Activated naive CD4-positive, alpha-beta T cell treated with anti-CD3 and anti-CD28 coated beads for 36 hours (primary cell): ENCODE data around the gene ASGR1. TPM values are rescaled to one million over a fixed set of nuclear protein-coding genes. Genes with fewer than 3 reads are reported as not detected.

Source experiments
- CTCF ChIA-PET: fragments of 350-600 bp; sonication (Branson Sonifier 250); formaldehyde crosslinking; loops from one replicate; lab custom pipeline; 2021; ENCODE audit warnings: antibody characterized with exemption; lab: Charles Lee
- DNase-seq: peaks from one replicate; pipeline ENCODE4 v3.0.0-alpha.2; 2020
- H3K27ac Mint-ChIP-seq: one replicate; pipeline ENCODE4 v1.8.0; 2021; ENCODE audit warnings: mild to moderate bottlenecking, mixed read lengths
- H3K27me3 Mint-ChIP-seq: one replicate; pipeline ENCODE4 v1.8.0; 2021; ENCODE audit warnings: low read depth, mixed read lengths
- H3K36me3 Mint-ChIP-seq: one replicate; pipeline ENCODE4 v1.8.0; 2021; ENCODE audit warnings: low read depth, mixed read lengths
- H3K4me1 Mint-ChIP-seq: one replicate; pipeline ENCODE4 v1.8.0; 2021; ENCODE audit warnings: low read depth, mixed read lengths
- H3K4me3 Mint-ChIP-seq: one replicate; pipeline ENCODE4 v1.8.0; 2021; ENCODE audit warnings: mild to moderate bottlenecking, moderate library complexity, mixed read lengths
- H3K9me3 Mint-ChIP-seq: one replicate; pipeline ENCODE4 v1.8.0; 2021; ENCODE audit warnings: mixed read lengths
- intact Hi-C: fragments of 100-400 bp; cut with micrococcal nuclease; formaldehyde crosslinking; loops from one replicate; pipeline ENCODE4 v1.15.1; 2023
- total RNA-seq, 2 experiments: library from RNA; stranded (reverse); gene quantifications; one replicate each; pipeline ENCODE4 v1.2.3, GENCODE V29; 2021

ASGR1 gene
- total RNA-seq, 2 experiments from 2014 or later, result 0.64 to 1.5 TPM

GRCh38 chr17:7220593-7221277, 41.6 kb upstream of the ASGR1 start:
- intact Hi-C loops, result loop anchor here (1.0 kb wide), 3 partner anchors 32 to 76 kb away; partner anchors contain the start of gene ELP5
- Mint-ChIP-seq H3K27ac (peak overlapping the region; percentile 83), H3K9me3 (no peaks in the 10 kb centered on the region), H3K27me3 (no peaks in the 10 kb centered on the region), H3K4me1 (peaks cover 47% of the 10 kb centered on the region), H3K36me3 (peaks cover 16% of the 10 kb centered on the region), H3K4me3 (peak overlapping the region; percentile 94)
- peak; percentile 85 for DNase-seq
- CTCF ChIA-PET, result interaction anchor here (0.6 to 3.4 kb wide), 14 partner anchors 10 to 177 kb away, joined by 3 to 16 read pairs (median 4); partner anchors contain the start of genes DVL2, GABARAP, PHF23 and SLC16A11

GRCh38 chr17:7219812-7220592, 40.8 kb upstream of the ASGR1 start, which contains the start of the genes ACADVL and DLG4:
TSS of gene ACADVL (plus strand) at chr17:7219938. CDS start at chr17:7219985, 47 bp downstream.
TSS of gene DLG4 (minus strand) at chr17:7219836.
- Mint-ChIP-seq H3K27me3 (no peaks in the 10 kb centered on the region), H3K4me1 (peaks cover 54% of the 10 kb centered on the region), H3K27ac (peak within 1 kb of the TSS; percentile 92), H3K36me3 (peaks cover 16% of the 10 kb centered on the region), H3K9me3 (no peaks in the 10 kb centered on the region), H3K4me3 (peak within 1 kb of the TSS; percentile 94)
- DNase-seq, result peak; percentile 88
- intact Hi-C loops, result loop anchor here (1.0 to 5.0 kb wide), 2 partner anchors 19 to 182 kb away; partner anchors contain the start of genes PHF23 and TMEM256
- CTCF ChIA-PET, result interaction anchor here (0.7 to 3.4 kb wide), 14 partner anchors 10 to 77 kb away, joined by 3 to 16 read pairs (median 4); partner anchors contain the start of genes DVL2, GABARAP and PHF23

- H3K4me1 Mint-ChIP-seq, result peaks cover 59% of the 10 kb centered on the region
- H3K27ac Mint-ChIP-seq, result peak overlapping the region; percentile 92
- CTCF ChIA-PET, result interaction anchor here (0.8 to 3.4 kb wide), 8 partner anchors 11 to 78 kb away, joined by 3 to 16 read pairs (median 6); partner anchors contain the start of genes DVL2, GABARAP and PHF23
- no peak for DNase-seq
- intact Hi-C loops, result loop anchor here (1.0 to 5.0 kb wide), 2 partner anchors 20 to 183 kb away; partner anchors contain the start of genes PHF23 and TMEM256
- H3K36me3 Mint-ChIP-seq, result peaks cover 16% of the 10 kb centered on the region
- H3K27me3 Mint-ChIP-seq, result no peaks in the 10 kb centered on the region
- peak overlapping the region; percentile 94 for H3K4me3 Mint-ChIP-seq
- H3K9me3 Mint-ChIP-seq, result no peaks in the 10 kb centered on the region
Measured at GRCh38 chr17:7219229-7219811, 40.1 kb upstream of the ASGR1 start.

GRCh38 chr17:7218758-7219157, 39.6 kb upstream of the ASGR1 start:
- no peak for DNase-seq
- Mint-ChIP-seq H3K9me3 (no peaks in the 10 kb centered on the region), H3K27ac (peak overlapping the region; percentile 92), H3K4me3 (peak overlapping the region; percentile 94), H3K4me1 (peaks cover 63% of the 10 kb centered on the region), H3K27me3 (no peaks in the 10 kb centered on the region), H3K36me3 (peaks cover 13% of the 10 kb centered on the region)
- CTCF ChIA-PET, result interaction anchor here (1.3 to 2.7 kb wide), 3 partner anchors 11 to 78 kb away, joined by 3 to 16 read pairs (median 4); partner anchors contain the start of gene GABARAP
- intact Hi-C loops, result loop anchor here (1.0 to 5.0 kb wide), 2 partner anchors 21 to 184 kb away; partner anchors contain the start of genes PHF23 and TMEM256

GRCh38 chr17:7218166-7218565, 39.0 kb upstream of the ASGR1 start:
- peak overlapping the region; percentile 85 for H3K27ac Mint-ChIP-seq
- CTCF ChIA-PET, result interaction anchor here (1.0 kb wide), 1 partner anchor 172 kb away, joined by 3 read pairs; no protein-coding TSS in a partner anchor
- H3K27me3 Mint-ChIP-seq, result no peaks in the 10 kb centered on the region
- H3K4me3 Mint-ChIP-seq, result peak overlapping the region; percentile 71
- peaks cover 65% of the 10 kb centered on the region for H3K4me1 Mint-ChIP-seq
- H3K9me3 Mint-ChIP-seq, result no peaks in the 10 kb centered on the region
- intact Hi-C loops, result loop anchor here (5.0 kb wide), 1 partner anchor 184 kb away; the partner anchor contains the start of gene TMEM256
- H3K36me3 Mint-ChIP-seq, result peaks cover 8% of the 10 kb centered on the region
- DNase-seq, result peak; percentile 48

- Mint-ChIP-seq H3K4me1 (peaks cover 65% of the 10 kb centered on the region), H3K36me3 (peaks cover 8% of the 10 kb centered on the region), H3K27me3 (no peaks in the 10 kb centered on the region), H3K27ac (peak overlapping the region; percentile 85), H3K9me3 (no peaks in the 10 kb centered on the region), H3K4me3 (peak overlapping the region; percentile 71)
- intact Hi-C loops, result loop anchor here (5.0 kb wide), 1 partner anchor 185 kb away; the partner anchor contains the start of gene TMEM256
- CTCF ChIA-PET, result interaction anchor here (1.0 kb wide), 1 partner anchor 172 kb away, joined by 3 read pairs; no protein-coding TSS in a partner anchor
- DNase-seq, result peak; percentile 48
Measured at GRCh38 chr17:7217113-7217987, 38.2 kb upstream of the ASGR1 start.

- peak overlapping the region; percentile 18 for H3K27ac Mint-ChIP-seq
- no peak for DNase-seq
- peaks cover 5% of the 10 kb centered on the region for H3K36me3 Mint-ChIP-seq
- H3K9me3 Mint-ChIP-seq, result no peaks in the 10 kb centered on the region
- intact Hi-C loops, result loop anchor here (5.0 kb wide), 1 partner anchor 186 kb away; the partner anchor contains the start of gene TMEM256
- H3K4me3 Mint-ChIP-seq, result peak overlapping the region; percentile 37
- peaks cover 64% of the 10 kb centered on the region for H3K4me1 Mint-ChIP-seq
- H3K27me3 Mint-ChIP-seq, result no peaks in the 10 kb centered on the region
- CTCF ChIA-PET, result interaction anchor here (0.8 to 1.2 kb wide), 2 partner anchors 39 to 170 kb away, joined by 3 to 4 read pairs; no protein-coding TSS in a partner anchor
Measured at GRCh38 chr17:7216242-7217112, 37.3 kb upstream of the ASGR1 start.

GRCh38 chr17:7215652-7216180, 36.5 kb upstream of the ASGR1 start:
- peak; percentile 23 for DNase-seq
- H3K4me1 Mint-ChIP-seq, result peaks cover 57% of the 10 kb centered on the region
- CTCF ChIA-PET, result interaction anchor here (0.8 to 1.2 kb wide), 3 partner anchors 39 to 170 kb away, joined by 3 to 4 read pairs (median 4); no protein-coding TSS in a partner anchor
- peak overlapping the region; percentile 88 for H3K4me3 Mint-ChIP-seq
- H3K27me3 Mint-ChIP-seq, result no peaks in the 10 kb centered on the region
- H3K9me3 Mint-ChIP-seq, result no peaks in the 10 kb centered on the region
- intact Hi-C loops, result loop anchor here (1.0 to 5.0 kb wide), 4 partner anchors 24 to 187 kb away; partner anchors contain the start of genes EIF5A, PHF23 and TMEM256
- peaks cover 1% of the 10 kb centered on the region for H3K36me3 Mint-ChIP-seq
- no peak overlapping the region for H3K27ac Mint-ChIP-seq

- H3K27ac Mint-ChIP-seq, result peak overlapping the region; percentile 47
- H3K9me3 Mint-ChIP-seq, result no peaks in the 10 kb centered on the region
- DNase-seq, result no peak
- H3K4me1 Mint-ChIP-seq, result peaks cover 52% of the 10 kb centered on the region
- intact Hi-C loops, result loop anchor here (1.0 to 5.0 kb wide), 4 partner anchors 24 to 187 kb away; partner anchors contain the start of genes EIF5A, PHF23 and TMEM256
- peak overlapping the region; percentile 88 for H3K4me3 Mint-ChIP-seq
- CTCF ChIA-PET, result interaction anchor here (0.8 to 1.2 kb wide), 2 partner anchors 38 to 41 kb away, joined by 3 to 4 read pairs; no protein-coding TSS in a partner anchor
- H3K27me3 Mint-ChIP-seq, result no peaks in the 10 kb centered on the region
- H3K36me3 Mint-ChIP-seq, result peaks cover 1% of the 10 kb centered on the region
Measured at GRCh38 chr17:7215136-7215638, 36.0 kb upstream of the ASGR1 start.
